Measurements from ENCODE around the gene SCTR. TPM values are rescaled to one million over a fixed set of nuclear protein-coding genes. Genes with fewer than 3 reads are reported as not detected.

The SCTR gene
- total and polyA plus RNA-seq, 2 of the 13 experiments (the other 11 are each of a cell fraction or from before 2014, with no cell fraction given): not detected

DNA sequence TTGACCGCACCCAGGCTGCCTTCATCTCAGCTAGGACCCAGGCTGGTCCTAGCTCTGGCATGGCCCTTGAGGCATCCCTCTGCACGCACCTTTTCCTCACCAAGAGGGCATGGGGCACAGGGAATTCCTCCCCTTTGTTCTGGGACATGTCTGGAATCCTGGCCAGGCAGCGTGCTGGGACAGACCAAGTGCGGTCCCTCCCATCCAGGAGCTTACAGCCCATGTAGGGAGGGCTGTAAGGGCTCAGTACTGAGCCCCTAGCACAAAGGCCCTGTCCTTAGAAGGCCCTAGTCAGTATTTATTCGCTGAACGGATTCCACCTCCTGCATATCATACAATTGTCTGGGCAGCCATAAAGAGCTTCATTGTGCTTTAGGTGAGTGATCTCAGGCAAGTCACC lies 89.6 kb downstream of the SCTR start (continued):
- TF ChIP-seq ZNF678 (CRISPR knock-in tag; IDR thresholded peaks at IDR 0.05): 0 out of 2 replicates have a peak, but pooled peaks have one; percentile 19
- no peak for TF ChIP-seq NR3C1 (CRISPR knock-in tag; IDR thresholded peaks at IDR 0.05)

- Histone ChIP-seq H2AFZ (ENCODE audit: low read length) (no peak overlapping the region), H3K4me2 (ENCODE audit: low read depth, low read length) (peak overlapping the region; percentile 93), H3K27me3 (ENCODE audit: control insufficient read depth in 1 of 2, insufficient read depth in 2 of 2, low read length in 2 of 2) (no peaks in the 10 kb centered on the region; a peak in 1 of 5 replicates), H4K20me1 (ENCODE audit: insufficient read depth, low read length) (peaks cover 2% of the 10 kb centered on the region; the same call in 1 of the 2 replicates), H3K9ac (ENCODE audit: insufficient read depth, low read depth, low read length) (peak overlapping the region; percentile 89), H3K79me2 (ENCODE audit: insufficient read depth, low read length) (peaks cover 60% of the 10 kb centered on the region), H3K4me1 (ENCODE audit: insufficient read depth, low read length) (peaks cover 88% of the 10 kb centered on the region), H3K27ac (ENCODE audit: extremely low read length, insufficient read depth, low read length) (peak overlapping the region; percentile 70), H3K36me3 (replicated peaks in 1 of 2; ENCODE audit: control insufficient read depth in 1 of 2, insufficient read depth in 2 of 2, low read length in 2 of 2) (no peaks in the 10 kb centered on the region; a peak in 2 of 5 replicates), H3K4me3 (replicated peaks in 1 of 3; ENCODE audit: insufficient read depth in 1 of 3, low read depth in 2 of 3, low read length in 3 of 3) (peak overlapping the region; percentile 84 to 90 (median 86)), H3K9me3 (ENCODE audit: low read length) (no peaks in the 10 kb centered on the region)
- 10% methylated on average over 10 of the region's 10 CpGs for WGBS (ENCODE audit: low lambda C conversion rate)
- in situ Hi-C loops (cut with HindIII; ENCODE audit: extremely low pct_ligation_motif_present, low pct_unique_long_range_greater_than_20kb): no loop called here
- FAIRE-seq (peak; percentile 61), DNase-seq (ENCODE audit: low spot score) (peak; percentile 85), ATAC-seq (no peak)
- BruUV-seq (replicated peaks): no TSS peak
- CTCF ChIA-PET (ENCODE audit: low intra/inter-chr PET ratio, low total read pairs): no interaction called here
- intact Hi-C loops (cut with micrococcal nuclease; ENCODE audit: unreplicated experiment): loop anchor here (5.0 kb wide), 1 partner anchor 66 kb away; the partner anchor contains the start of genes C2orf76 and DBI
- POLR2A ChIA-PET: interaction anchor here (0.8 to 2.1 kb wide), 5 partner anchors 8 to 67 kb away, joined by 3 to 7 read pairs (median 4); partner anchors contain the start of genes C2orf76 and DBI
- TF ChIP-seq ZBTB46 (CRISPR knock-in tag; IDR thresholded peaks at IDR 0.05; ENCODE audit: borderline replicate concordance) (no peak), ZNF549 (CRISPR knock-in tag; IDR thresholded peaks at IDR 0.05) (no peak), RNF2 (conservative IDR thresholded peaks at IDR 0.05; ENCODE audit: low read depth) (no peak), ZSCAN31 (CRISPR knock-in tag; IDR thresholded peaks at IDR 0.05; ENCODE audit: low read depth) (0 out of 2 replicates have a peak, but pooled peaks have one; percentile 22), ZNF501 (CRISPR knock-in tag; IDR thresholded peaks at IDR 0.05) (0 out of 2 replicates have a peak, but pooled peaks have one; percentile 3), ZNF670 (CRISPR knock-in tag; IDR thresholded peaks at IDR 0.05; ENCODE audit: borderline replicate concordance) (no peak), ZBTB1 (CRISPR knock-in tag; IDR thresholded peaks at IDR 0.05; ENCODE audit: borderline replicate concordance) (no peak), ZNF546 (CRISPR knock-in tag; conservative IDR thresholded peaks at IDR 0.05) (no peak), ZNF503 (CRISPR knock-in tag; IDR thresholded peaks at IDR 0.05) (no peak), NFYB (CRISPR knock-in tag; IDR thresholded peaks at IDR 0.05) (no peak), DR1 (CRISPR knock-in tag; IDR thresholded peaks at IDR 0.05) (no peak), NFIB (CRISPR knock-in tag; IDR thresholded peaks at IDR 0.05; ENCODE audit: borderline replicate concordance) (no peak), SMAD3 (CRISPR knock-in tag; IDR thresholded peaks at IDR 0.05) (no peak)
- TF ChIP-seq, protein P1, sequence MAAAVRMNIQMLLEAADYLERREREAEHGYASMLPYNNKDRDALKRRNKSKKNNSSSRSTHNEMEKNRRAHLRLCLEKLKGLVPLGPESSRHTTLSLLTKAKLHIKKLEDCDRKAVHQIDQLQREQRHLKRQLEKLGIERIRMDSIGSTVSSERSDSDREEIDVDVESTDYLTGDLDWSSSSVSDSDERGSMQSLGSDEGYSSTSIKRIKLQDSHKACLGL (CRISPR knock-in tag; IDR thresholded peaks at IDR 0.05): no peak
Measured at GRCh38 chr2:119433636-119434327, 90.5 kb downstream of the SCTR start.
